Islet of Langerhans (tissue), 1 donor: ENCODE measurements around the gene CD6.
"Not testable (repeated sequence)": the region's sequence is repeated elsewhere in the genome, so short reads cannot be mapped to it uniquely, and the experiment has no call there.

Experiments
- FAIRE-seq: peaks from one replicate; lab custom pipeline; 2011; peaks lifted over from hg19 to GRCh38; lab: Jason Lieb, UNC

CD6 gene

GRCh38 chr11:60953781-60954180 lies 17.7 kb upstream of the CD6 start:
- no peak for FAIRE-seq

GRCh38 chr11:60954421-60954820 lies 17.1 kb upstream of the CD6 start:
- no peak for FAIRE-seq

GRCh38 chr11:60955571-60955970 lies 15.9 kb upstream of the CD6 start:
- FAIRE-seq = no peak

- no peak for FAIRE-seq
Observed at GRCh38 chr11:60957188-60957587, 14.3 kb upstream of the CD6 start.

- FAIRE-seq = no peak
Observed at GRCh38 chr11:60959431-60959830, 12.0 kb upstream of the CD6 start.

GRCh38 chr11:60960405-60960804 lies 11.1 kb upstream of the CD6 start:
- no peak for FAIRE-seq

GRCh38 chr11:60964801-60965200 lies 6.7 kb upstream of the CD6 start:
- FAIRE-seq = no peak

GRCh38 chr11:60966890-60967289 lies 4.6 kb upstream of the CD6 start:
- no peak for FAIRE-seq

- no peak for FAIRE-seq
Observed at GRCh38 chr11:60968223-60968622, 3.3 kb upstream of the CD6 start.

- no peak for FAIRE-seq
Observed at GRCh38 chr11:60970369-60970774, 1.1 kb upstream of the CD6 start.

- no peak for FAIRE-seq
Observed at GRCh38 chr11:60970890-60971289, 590 bp upstream of the CD6 start.

- FAIRE-seq = no peak
Observed at GRCh38 chr11:60972182-60973030, 926 bp downstream of the CD6 start.

- no peak for FAIRE-seq
Observed at GRCh38 chr11:60973699-60974098, 2.2 kb downstream of the CD6 start.

GRCh38 chr11:60974316-60974715 lies 2.8 kb downstream of the CD6 start:
- FAIRE-seq = not testable (repeated sequence)

- FAIRE-seq = no peak
Observed at GRCh38 chr11:60974726-60975125, 3.2 kb downstream of the CD6 start.

GRCh38 chr11:60977224-60977623 lies 5.7 kb downstream of the CD6 start:
- FAIRE-seq = no peak

- no peak for FAIRE-seq
Observed at GRCh38 chr11:60977836-60978235, 6.4 kb downstream of the CD6 start.

- no peak for FAIRE-seq
Observed at GRCh38 chr11:60978546-60979380, 7.3 kb downstream of the CD6 start.

- no peak for FAIRE-seq
Observed at GRCh38 chr11:60981515-60981914, 10.0 kb downstream of the CD6 start.

GRCh38 chr11:60982184-60982583 lies 10.7 kb downstream of the CD6 start:
- FAIRE-seq = no peak

GRCh38 chr11:60984149-60984548 lies 12.7 kb downstream of the CD6 start:
- no peak for FAIRE-seq

GRCh38 chr11:60984636-60985035 lies 13.2 kb downstream of the CD6 start:
- FAIRE-seq = no peak

- no peak for FAIRE-seq
Observed at GRCh38 chr11:60985501-60985900, 14.0 kb downstream of the CD6 start.
